Activated T-helper 1 cell treated with anti-CD3 and anti-CD28 coated beads, Interleukin-12 subunit alpha, Interleukin-12 subunit beta, Interleukin-2, Interleukin-4 antibody, amounts not matched to agents 30 ng/mL and 10 ng/mL and 1 ng/mL, durations not matched to agents 14 hours and 24 hours and 36 hours (primary cell): ENCODE measurements around the gene CUL4A. TPM values are rescaled to one million over a fixed set of nuclear protein-coding genes. Genes with fewer than 3 reads are reported as not detected.

Experiments
- DNase-seq: peaks from one replicate; pipeline ENCODE4 v3.0.0; 2021; ENCODE audit warnings: low spot score
- H3K27ac Mint-ChIP-seq: one replicate; pipeline ENCODE4 v1.8.0; 2021; ENCODE audit warnings: mild to moderate bottlenecking, mixed read lengths
- H3K27me3 Mint-ChIP-seq: one replicate; pipeline ENCODE4 v1.8.0; 2022; ENCODE audit warnings: mild to moderate bottlenecking, moderate library complexity, mixed read lengths; ENCODE audit not compliant: insufficient read depth
- H3K36me3 Mint-ChIP-seq: one replicate; pipeline ENCODE4 v1.8.0; 2021; ENCODE audit warnings: low read depth, mixed read lengths
- H3K4me1 Mint-ChIP-seq: one replicate; pipeline ENCODE4 v1.8.0; 2021; ENCODE audit warnings: low read depth, mixed read lengths
- H3K4me3 Mint-ChIP-seq: one replicate; pipeline ENCODE4 v1.8.0; 2021; ENCODE audit warnings: mild to moderate bottlenecking, moderate library complexity, mixed read lengths
- H3K9me3 Mint-ChIP-seq: one replicate; pipeline ENCODE4 v1.8.0; 2021; ENCODE audit warnings: mixed read lengths
- intact Hi-C: fragments of 100-400 bp; cut with micrococcal nuclease; formaldehyde crosslinking; loops from one replicate; pipeline ENCODE4 v1.15.1; 2024
- total RNA-seq: library from RNA; stranded (reverse); gene quantifications from 2 replicates; pipeline ENCODE4 v1.2.3, GENCODE V29; 2022

The CUL4A gene
- total RNA-seq, 1 donor from 2014 or later, result 86.5 TPM

DNA sequence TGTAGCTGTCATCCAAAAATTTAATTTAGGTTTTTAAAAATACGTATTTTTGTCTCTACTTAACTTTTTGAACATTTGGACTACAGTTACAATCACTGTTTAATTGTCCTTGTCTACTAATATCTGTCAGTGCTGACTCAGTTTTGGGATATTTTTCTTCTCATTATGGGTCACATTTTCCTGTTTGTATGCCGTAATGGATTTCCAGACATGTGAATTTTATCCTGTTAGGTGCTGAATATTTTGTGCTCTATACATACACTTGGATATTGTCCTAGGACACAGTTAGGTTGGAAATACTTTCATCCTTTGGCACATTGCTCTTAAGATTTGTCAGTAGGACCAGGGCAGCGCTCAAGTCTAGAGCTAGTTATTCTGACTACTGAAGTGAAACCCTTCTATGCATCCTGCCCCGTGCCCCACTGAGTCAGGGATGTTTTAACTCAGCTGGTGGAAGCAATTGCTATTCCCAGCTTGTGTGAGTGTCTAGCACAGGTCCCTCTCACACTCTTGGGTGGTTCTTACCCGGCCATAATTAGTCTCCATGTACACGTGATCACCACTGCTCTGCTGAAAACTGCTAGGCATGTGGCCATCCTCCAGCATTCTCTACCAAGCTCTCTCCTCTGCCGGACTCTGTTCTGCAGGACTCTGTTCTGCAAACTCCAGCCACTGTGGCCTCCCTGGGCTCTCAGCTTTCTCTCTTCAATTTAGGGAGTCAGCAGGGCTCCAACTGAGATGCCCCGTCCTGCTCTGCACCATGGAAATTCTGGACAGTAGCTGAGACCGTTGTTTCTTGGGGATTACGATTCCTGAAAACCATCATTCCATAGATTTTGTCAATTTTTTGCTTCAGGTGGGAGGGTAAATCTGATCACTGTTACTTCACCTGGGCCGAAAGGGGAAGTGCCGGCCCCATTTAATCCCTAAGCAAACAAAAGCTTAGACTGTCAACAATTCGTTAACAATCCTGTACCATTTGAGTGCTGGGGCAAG, 39.8 kb upstream of the CUL4A start:
- intact Hi-C loops, result no loop called here
- Mint-ChIP-seq H3K27me3 (no peaks in the 10 kb centered on the region), H3K27ac (no peak overlapping the region), H3K4me3 (no peak overlapping the region), H3K36me3 (peaks cover 23% of the 10 kb centered on the region), H3K4me1 (peaks cover 9% of the 10 kb centered on the region), H3K9me3 (no peaks in the 10 kb centered on the region)
- DNase-seq, result no peak

DNA sequence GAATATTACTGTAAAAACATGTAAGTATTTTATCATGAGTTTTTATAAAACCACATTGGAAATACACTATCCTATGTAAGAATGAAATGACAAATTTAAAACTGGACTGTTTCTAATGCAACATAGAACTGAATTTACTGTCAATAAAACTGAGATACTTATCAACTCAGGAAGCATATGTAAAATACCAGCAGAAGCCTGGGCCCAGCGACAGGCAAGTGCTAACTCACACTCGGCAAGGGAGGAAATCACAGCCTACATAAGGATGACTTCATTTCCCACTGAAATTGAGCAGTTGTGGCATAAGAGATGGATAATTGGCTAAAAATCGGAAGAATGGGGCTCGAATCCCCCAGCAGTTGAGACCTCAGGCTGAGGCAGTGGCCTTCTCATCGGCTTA, 38.9 kb upstream of the CUL4A start:
- Mint-ChIP-seq H3K4me3 (no peak overlapping the region), H3K27ac (no peak overlapping the region), H3K36me3 (peaks cover 30% of the 10 kb centered on the region), H3K9me3 (no peaks in the 10 kb centered on the region), H3K4me1 (peaks cover 14% of the 10 kb centered on the region), H3K27me3 (no peaks in the 10 kb centered on the region)
- DNase-seq, result no peak
- intact Hi-C loops, result no loop called here

DNA sequence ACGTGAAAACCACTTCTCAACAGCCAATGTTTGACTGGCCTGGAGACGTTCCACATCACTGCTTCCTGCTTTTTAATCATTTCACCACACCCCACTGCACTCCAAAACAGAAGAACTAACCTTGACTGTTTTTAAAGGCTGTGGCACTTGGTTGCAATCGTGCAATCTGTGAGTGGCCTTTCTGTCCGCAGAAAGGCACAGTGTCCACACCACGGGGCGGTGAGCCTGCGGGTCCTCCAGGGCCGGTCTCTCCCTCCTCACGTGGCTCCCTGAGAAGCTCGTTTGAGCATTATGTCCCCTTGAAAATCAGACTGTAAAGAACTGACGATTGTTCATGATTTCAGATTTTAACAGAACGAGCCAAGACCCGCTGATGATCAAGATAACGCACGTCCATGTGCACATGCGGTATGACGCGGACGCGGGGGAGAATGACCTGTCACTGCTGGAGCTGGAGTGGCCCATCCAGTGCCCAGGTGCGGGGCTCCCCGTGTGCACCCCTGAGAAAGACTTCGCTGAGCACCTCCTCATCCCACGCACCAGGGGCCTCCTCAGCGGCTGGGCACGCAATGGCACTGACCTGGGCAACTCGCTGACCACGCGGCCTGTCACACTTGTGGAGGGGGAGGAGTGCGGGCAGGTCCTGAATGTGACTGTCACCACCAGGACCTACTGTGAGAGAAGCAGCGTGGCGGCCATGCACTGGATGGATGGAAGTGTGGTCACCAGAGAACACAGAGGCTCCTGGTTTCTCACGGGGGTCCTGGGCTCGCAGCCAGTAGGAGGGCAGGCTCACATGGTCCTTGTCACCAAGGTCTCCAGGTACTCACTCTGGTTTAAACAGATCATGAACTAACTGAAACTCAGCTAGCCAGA, 37.9 kb upstream of the CUL4A start:
- no peaks in the 10 kb centered on the region for H3K27me3 Mint-ChIP-seq
- intact Hi-C loops, result no loop called here
- peaks cover 23% of the 10 kb centered on the region for H3K4me1 Mint-ChIP-seq
- no peaks in the 10 kb centered on the region for H3K9me3 Mint-ChIP-seq
- no peak overlapping the region for H3K4me3 Mint-ChIP-seq
- DNase-seq, result no peak
- H3K36me3 Mint-ChIP-seq, result peaks cover 40% of the 10 kb centered on the region
- H3K27ac Mint-ChIP-seq, result no peak overlapping the region

DNA sequence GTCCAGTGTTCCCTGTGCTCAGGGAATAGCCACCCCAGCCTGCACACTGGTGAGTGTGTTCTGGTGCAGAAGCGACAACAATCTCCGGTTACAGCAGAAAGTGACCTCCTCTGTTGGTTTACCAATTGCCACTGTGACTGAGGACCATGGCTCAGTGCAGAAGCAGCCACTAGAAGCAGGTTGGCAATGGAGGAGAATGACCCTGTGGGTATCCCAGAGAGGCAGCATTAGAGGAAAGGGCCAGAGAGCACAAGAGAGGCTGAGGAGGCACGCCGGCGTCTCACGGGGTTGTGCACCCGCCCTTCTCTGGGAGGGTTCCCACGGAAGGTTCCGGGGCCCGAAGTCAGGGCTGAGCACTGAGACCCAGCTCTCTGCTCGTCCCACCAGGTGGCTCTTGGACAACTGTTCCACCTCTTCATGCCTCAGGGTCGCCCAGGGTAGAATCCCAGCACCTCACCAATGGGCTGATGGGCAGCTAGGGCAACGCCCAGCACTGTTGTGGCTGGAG, 36.9 kb upstream of the CUL4A start:
- peaks cover 40% of the 10 kb centered on the region for H3K36me3 Mint-ChIP-seq
- H3K4me3 Mint-ChIP-seq, result no peak overlapping the region
- DNase-seq, result no peak
- intact Hi-C loops, result no loop called here
- no peaks in the 10 kb centered on the region for H3K27me3 Mint-ChIP-seq
- no peaks in the 10 kb centered on the region for H3K9me3 Mint-ChIP-seq
- H3K4me1 Mint-ChIP-seq, result peaks cover 24% of the 10 kb centered on the region
- H3K27ac Mint-ChIP-seq, result no peak overlapping the region

DNA sequence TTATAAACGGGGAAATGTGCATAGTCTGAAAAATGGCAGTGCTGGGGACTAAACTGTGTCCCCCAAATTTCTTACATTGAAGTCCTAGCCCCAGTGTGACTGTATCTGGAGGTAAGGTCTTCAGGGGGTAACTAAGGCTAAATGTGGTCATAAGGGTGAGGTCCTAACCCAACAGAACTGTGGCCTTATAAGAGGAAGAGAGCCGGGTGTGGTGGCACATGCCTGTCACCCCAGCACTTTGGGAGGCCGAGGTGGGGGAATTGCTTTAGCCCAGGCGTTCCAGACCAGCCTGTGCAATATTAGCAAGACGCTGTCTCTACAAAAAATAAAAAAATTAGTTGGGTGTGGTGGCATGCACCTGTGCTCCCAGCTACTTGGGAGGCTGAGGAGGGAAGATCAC, 33.1 kb upstream of the CUL4A start:
- Mint-ChIP-seq H3K4me1 (peaks cover 44% of the 10 kb centered on the region), H3K4me3 (peak overlapping the region; percentile 23), H3K9me3 (no peaks in the 10 kb centered on the region), H3K27me3 (no peaks in the 10 kb centered on the region), H3K36me3 (peaks cover 53% of the 10 kb centered on the region), H3K27ac (peak overlapping the region; percentile 79)
- intact Hi-C loops, result no loop called here
- no peak for DNase-seq

DNA sequence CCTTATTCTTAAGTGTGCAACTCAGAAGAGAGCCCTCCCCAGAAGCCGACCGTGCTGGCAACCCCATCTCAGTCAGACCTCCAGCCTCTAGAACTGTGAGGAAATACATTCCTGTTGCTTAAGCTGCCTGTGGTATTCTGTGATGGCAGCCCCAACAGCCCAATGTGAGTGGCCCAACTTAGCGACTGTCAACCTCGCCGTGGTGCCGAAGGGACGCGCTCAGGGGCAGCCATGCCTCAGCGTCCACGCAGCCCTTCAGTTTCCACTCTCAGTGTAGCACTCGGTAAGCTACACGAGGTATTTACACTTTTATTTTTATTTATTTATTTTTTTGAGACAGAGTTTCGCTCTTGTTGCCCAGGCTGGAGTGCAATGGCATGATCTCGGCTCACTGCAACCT, 32.6 kb upstream of the CUL4A start:
- Mint-ChIP-seq H3K9me3 (no peaks in the 10 kb centered on the region), H3K27ac (no peak overlapping the region), H3K4me3 (no peak overlapping the region), H3K36me3 (peaks cover 56% of the 10 kb centered on the region), H3K27me3 (no peaks in the 10 kb centered on the region), H3K4me1 (peaks cover 44% of the 10 kb centered on the region)
- DNase-seq, result no peak
- intact Hi-C loops, result no loop called here

DNA sequence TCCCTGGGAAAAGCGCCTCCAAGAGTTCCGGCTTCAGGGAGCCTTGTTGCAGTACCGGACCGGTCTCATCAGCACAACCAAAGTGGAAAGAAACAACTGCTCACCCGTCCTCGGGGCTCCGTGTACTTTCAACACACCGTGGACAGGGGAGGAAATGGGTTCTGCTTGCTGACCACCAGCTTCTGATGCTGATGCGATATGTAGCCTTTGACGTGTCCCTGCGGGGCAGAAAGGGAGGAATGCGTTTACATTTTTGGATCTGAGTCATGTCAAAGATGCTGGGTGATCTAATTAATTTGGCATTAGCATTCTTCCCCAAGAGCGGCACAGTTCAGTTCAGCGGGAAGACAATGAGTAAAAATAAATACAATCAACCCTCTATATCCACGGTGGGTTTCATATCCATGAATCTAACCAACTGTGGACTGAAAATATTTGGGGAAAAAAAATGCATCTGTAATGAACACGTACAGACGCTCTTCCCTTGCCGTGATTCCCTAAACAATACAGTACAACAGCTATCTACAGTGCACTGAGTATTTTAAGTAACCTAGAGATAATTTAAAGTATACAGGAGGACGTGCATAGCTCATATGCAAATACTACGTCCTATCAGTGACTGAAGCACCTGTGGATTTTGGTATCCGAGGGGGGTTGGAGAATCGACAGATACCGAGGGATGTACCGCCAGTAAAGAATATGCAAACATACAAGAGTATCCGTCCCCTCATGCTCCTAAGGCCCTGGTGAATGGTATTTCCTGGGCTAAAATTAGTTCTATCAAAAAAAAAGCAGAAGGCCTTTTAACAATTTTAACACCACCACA, 31.1 kb upstream of the CUL4A start:
- no peak overlapping the region for H3K27ac Mint-ChIP-seq

DNA sequence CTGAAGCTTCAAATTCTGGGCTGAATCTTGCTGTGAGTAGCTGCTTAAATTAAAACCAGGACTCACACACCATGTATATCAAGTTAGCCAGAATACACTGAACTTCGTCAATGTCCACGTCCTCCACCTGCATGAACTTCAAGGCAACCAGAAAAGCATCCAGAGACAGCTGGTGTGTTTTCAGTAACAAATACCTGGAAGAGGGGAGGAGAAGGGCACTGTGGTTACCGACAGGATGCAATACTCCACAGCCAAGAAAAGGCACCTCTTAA, 30.6 kb upstream of the CUL4A start:
- DNase-seq, result no peak
- intact Hi-C loops, result no loop called here
- H3K27ac Mint-ChIP-seq, result no peak overlapping the region
- H3K4me3 Mint-ChIP-seq, result no peak overlapping the region
- H3K27me3 Mint-ChIP-seq, result no peaks in the 10 kb centered on the region
- H3K9me3 Mint-ChIP-seq, result no peaks in the 10 kb centered on the region
- H3K36me3 Mint-ChIP-seq, result peaks cover 68% of the 10 kb centered on the region
- peaks cover 48% of the 10 kb centered on the region for H3K4me1 Mint-ChIP-seq

More for the DNA sequence above, 31.1 kb upstream of the CUL4A start:
- intact Hi-C loops, result no loop called here
- Mint-ChIP-seq H3K4me1 (peaks cover 48% of the 10 kb centered on the region), H3K9me3 (no peaks in the 10 kb centered on the region), H3K27me3 (no peaks in the 10 kb centered on the region), H3K36me3 (peaks cover 64% of the 10 kb centered on the region), H3K4me3 (no peak overlapping the region)
- DNase-seq, result no peak

DNA sequence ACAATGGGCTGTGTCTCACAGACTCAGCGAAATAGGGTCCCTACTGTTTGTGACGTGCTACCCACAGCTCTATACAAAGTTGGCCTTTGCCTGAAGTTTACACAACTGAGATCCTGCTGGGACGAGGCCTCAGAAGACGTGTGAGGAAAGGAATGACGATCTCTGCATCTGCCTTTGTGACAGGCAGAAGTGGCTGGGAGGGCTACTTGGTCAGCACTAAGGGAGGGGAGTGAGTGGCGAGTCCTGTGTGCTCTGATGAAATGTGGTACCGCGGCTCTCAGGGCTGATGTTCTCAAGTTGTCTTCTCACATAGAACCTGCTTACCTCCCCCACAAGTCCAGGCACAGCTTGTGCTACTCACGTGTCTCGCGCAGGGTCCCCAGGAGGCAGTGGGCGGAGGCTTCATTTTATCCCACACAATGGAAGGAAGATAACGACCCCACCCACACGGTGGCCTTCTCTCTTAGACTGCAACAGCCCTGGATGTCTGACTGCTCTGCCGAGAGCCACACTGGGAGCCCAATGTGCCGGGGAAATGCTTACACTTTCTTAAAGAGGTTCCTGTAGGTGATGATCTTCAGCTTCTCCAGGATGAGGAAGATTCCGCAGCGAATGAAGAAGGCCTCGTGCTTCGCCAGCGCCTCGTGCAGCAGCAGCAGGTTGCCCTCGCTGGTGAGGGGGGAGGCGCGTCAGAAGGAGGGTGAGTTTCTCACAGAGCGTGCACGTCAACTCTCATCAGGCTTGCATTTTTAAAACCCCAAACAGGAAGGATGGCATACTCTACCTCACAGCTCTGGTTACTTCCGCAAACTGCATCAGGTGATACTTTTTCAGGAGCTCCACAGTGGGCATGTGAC, 29.8 kb upstream of the CUL4A start:
- Mint-ChIP-seq H3K9me3 (no peaks in the 10 kb centered on the region), H3K36me3 (peaks cover 63% of the 10 kb centered on the region), H3K4me3 (peak overlapping the region; percentile 5), H3K27me3 (no peaks in the 10 kb centered on the region), H3K4me1 (peaks cover 48% of the 10 kb centered on the region), H3K27ac (no peak overlapping the region)
- intact Hi-C loops, result no loop called here
- no peak for DNase-seq

DNA sequence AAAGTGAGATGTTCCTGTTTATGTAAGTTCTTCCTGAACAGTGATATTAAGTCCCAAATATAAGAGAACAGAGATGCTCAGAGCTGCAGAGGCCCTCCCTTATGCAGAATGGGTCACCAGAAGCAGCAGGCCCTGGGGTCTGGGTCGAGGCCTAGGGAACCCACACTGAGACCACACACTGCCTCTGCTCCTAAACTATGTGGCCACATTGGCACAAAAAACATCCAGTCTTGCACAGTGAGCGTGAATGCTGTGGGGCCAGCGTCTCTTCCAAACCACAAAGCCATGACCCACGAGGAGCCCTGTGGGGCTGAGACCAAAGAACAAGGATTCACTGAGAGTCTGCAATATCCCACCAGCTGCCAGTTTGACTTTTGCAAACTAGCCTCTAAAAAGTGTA, 27.4 kb upstream of the CUL4A start:
- Mint-ChIP-seq H3K9me3 (no peaks in the 10 kb centered on the region), H3K4me1 (peaks cover 52% of the 10 kb centered on the region), H3K27me3 (no peaks in the 10 kb centered on the region), H3K36me3 (peaks cover 59% of the 10 kb centered on the region), H3K4me3 (no peak overlapping the region), H3K27ac (no peak overlapping the region)
- intact Hi-C loops, result no loop called here
- no peak for DNase-seq

DNA sequence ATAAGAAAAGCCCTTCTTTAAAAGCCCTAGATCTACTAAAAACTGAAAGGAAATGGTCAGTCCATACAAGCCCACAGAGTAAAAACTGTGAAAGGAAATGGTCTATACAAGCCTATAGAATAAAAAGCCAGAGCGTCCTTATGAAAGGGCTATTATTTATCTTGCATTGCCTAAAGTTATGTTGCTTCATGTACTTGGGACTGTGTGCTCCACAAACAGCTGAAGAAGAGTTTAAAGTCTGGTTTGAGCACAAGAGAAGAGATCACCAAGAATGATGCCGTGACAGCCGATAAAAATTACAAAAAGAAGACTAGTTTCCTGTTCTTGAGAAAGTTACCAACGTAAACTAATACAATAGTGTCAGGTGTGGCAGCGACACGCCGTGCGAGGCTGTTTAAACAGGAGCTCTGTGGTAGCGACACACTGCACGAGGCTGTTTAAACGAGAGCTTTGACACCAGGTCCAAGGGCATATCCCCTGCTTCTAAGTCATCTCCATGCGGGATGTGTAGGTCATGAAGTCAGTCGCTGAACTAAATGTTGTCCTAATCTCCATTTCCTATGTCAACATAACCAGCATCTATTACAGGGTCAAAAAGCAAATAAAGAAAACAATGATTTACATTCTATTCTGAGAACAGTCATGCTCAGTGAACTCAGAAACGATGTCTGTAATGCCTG, 25.8 kb upstream of the CUL4A start:
- peaks cover 60% of the 10 kb centered on the region for H3K4me1 Mint-ChIP-seq
- no peaks in the 10 kb centered on the region for H3K9me3 Mint-ChIP-seq
- H3K27ac Mint-ChIP-seq, result no peak overlapping the region
- H3K4me3 Mint-ChIP-seq, result no peak overlapping the region
- H3K36me3 Mint-ChIP-seq, result peaks cover 64% of the 10 kb centered on the region
- DNase-seq, result no peak
- intact Hi-C loops, result no loop called here
- H3K27me3 Mint-ChIP-seq, result no peaks in the 10 kb centered on the region
